ENCODE data around the gene APBB2.

DNA sequence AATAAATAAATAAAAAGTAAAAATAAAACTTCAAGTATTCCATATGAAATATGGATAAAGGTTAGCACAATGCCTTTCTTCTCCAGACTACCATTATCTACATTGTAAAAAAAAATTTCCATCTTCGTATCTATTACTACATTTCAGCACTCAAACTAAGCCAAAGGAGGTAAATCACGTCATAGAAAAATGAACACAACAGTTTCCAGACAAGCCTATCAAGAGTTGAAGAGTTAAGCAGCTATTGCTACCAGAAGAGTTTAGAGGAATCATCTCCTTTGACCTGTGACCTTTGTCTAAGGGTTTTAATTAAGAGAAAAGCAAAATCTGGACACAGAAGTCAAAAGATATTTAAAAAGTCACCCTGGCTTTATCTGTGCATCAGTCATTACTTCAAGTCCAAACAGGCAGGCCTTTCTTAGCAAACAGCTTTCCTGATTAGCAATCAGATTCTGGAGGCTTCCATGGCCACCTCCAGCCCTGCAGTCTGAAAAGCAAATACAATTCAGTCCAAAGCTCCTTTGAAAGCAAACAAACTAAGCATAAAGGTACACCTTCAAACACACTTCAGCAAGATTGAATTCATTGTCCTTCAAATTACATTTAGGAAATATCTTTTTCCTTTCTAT is 82.2 kb downstream of the APBB2 start:
- TF ChIP-seq POLR2A (IDR thresholded peaks at IDR 0.05) (no peak), CTCF (IDR thresholded peaks at IDR 0.05) (no peak), POLR2AphosphoS5 (IDR thresholded peaks at IDR 0.05) (no peak), EP300 (IDR thresholded peaks at IDR 0.05) (no peak)

All from gastroesophageal sphincter (tissue), 3 donors.